PFSK-1 (cell line): Measurements from ENCODE around the gene CDK10.

Experiments used
- FOXP2 ChIP-seq: optimal IDR thresholded peaks from 2 replicates; pipeline ENCODE3; 2011; ENCODE audit warnings: borderline replicate concordance, control low read depth, inconsistent platforms; ENCODE audit not compliant: insufficient read depth; ENCODE audit errors: extremely low read length, extremely low read depth
- POLR2AphosphoS5 ChIP-seq: IDR thresholded peaks from 2 replicates; pipeline ENCODE4 v1.6.1; 2012; ENCODE audit warnings: low read depth, mild to moderate bottlenecking, control low read depth, low read length, moderate library complexity
- REST ChIP-seq, 2 experiments: IDR thresholded peaks; 2 replicates each; pipeline versions ENCODE4 v1.6.1 to v1.8.0; 2011 to 2012; ENCODE audit warnings: low read depth in 2 of 2, low read length in 2 of 2, control low read depth in 1 of 2, inconsistent platforms in 1 of 2, mild to moderate bottlenecking in 1 of 2, moderate library complexity in 1 of 2; ENCODE audit not compliant: insufficient read depth in 1 of 2
- SIN3A ChIP-seq: IDR thresholded peaks from 2 replicates; pipeline ENCODE4 v1.6.1; 2012; ENCODE audit warnings: mild to moderate bottlenecking, low read length, moderate library complexity, borderline replicate concordance; ENCODE audit not compliant: insufficient read depth
- TAF1 ChIP-seq: IDR thresholded peaks from 2 replicates; pipeline ENCODE4 v1.6.1; 2012; ENCODE audit warnings: low read length, control low read depth, borderline replicate concordance; ENCODE audit not compliant: insufficient read depth

CDK10 gene

GRCh38 chr16:89738072-89738377, 51.5 kb downstream of the CDK10 start:
- TF ChIP-seq POLR2AphosphoS5 (0 out of 2 replicates have a peak, but pooled peaks have one; percentile 7), TAF1 (no peak), SIN3A (no peak), REST (IDR thresholded peaks at IDR 0.05; ENCODE audit: insufficient read depth in 1 of 2, low read depth in 2 of 2, low read length in 2 of 2) (no peak)

GRCh38 chr16:89738538-89739317, 52.2 kb downstream of the CDK10 start:
- TF ChIP-seq POLR2AphosphoS5 = peak; percentile 29; the same call in 1 of the 2 replicates
- TF ChIP-seq TAF1 = no peak

- no peak for TF ChIP-seq REST (IDR thresholded peaks at IDR 0.05; ENCODE audit: insufficient read depth in 1 of 2, low read depth in 2 of 2, low read length in 2 of 2)
- no peak for TF ChIP-seq FOXP2
- TF ChIP-seq TAF1 = no peak
- no peak for TF ChIP-seq POLR2AphosphoS5
- no peak for TF ChIP-seq SIN3A
Observed at GRCh38 chr16:89739383-89739782, 52.9 kb downstream of the CDK10 start.

GRCh38 chr16:89741342-89742014, 55.0 kb downstream of the CDK10 start:
- no peak for TF ChIP-seq SIN3A
- TF ChIP-seq POLR2AphosphoS5 = peak; percentile 55
- no peak for TF ChIP-seq REST (IDR thresholded peaks at IDR 0.05; ENCODE audit: insufficient read depth in 1 of 2, low read depth in 2 of 2, low read length in 2 of 2)

- TF ChIP-seq POLR2AphosphoS5 (0 out of 2 replicates have a peak, but pooled peaks have one; percentile 22), FOXP2 (no peak)
Observed at GRCh38 chr16:89742948-89743347, 56.5 kb downstream of the CDK10 start.

GRCh38 chr16:89744813-89745212, 58.3 kb downstream of the CDK10 start:
- TF ChIP-seq REST (IDR thresholded peaks at IDR 0.05; ENCODE audit: insufficient read depth in 1 of 2, low read depth in 2 of 2, low read length in 2 of 2) = no peak
- no peak for TF ChIP-seq POLR2AphosphoS5
- no peak for TF ChIP-seq SIN3A
- TF ChIP-seq FOXP2 = no peak
- TF ChIP-seq TAF1 = no peak
